H1 (cell line): Measurements from ENCODE around the gene SUSD6. TPM values are rescaled to one million over a fixed set of nuclear protein-coding genes. Genes with fewer than 3 reads are reported as not detected.
A peak's percentile ranks its signal among the peaks of the same experiment; 100 is the strongest.

Source experiments
- CTCF ChIA-PET: fragments of 300-600 bp; sonication (Branson Sonifier 250); formaldehyde crosslinking; loops from one replicate; lab custom pipeline; 2021; ENCODE audit not compliant: partially characterized antibody; lab: Charles Lee
- POLR2A ChIA-PET: fragments of 300-600 bp; sonication (Branson Sonifier 250); formaldehyde crosslinking; loops from one replicate; lab custom pipeline; 2021; ENCODE audit warnings: inconsistent platforms; ENCODE audit not compliant: partially characterized antibody; lab: Charles Lee
- DNase-seq, 2 experiments: peaks; one replicate each; pipeline versions ENCODE4 v3.0.0 to v3.0.0-alpha.2; 2010 to 2022; ENCODE audit warnings: low spot score in 2 of 2, low read depth in 1 of 2, mixed read lengths in 1 of 2
- FAIRE-seq: peaks from 2 replicates; lab custom pipeline; 2011; peaks lifted over from hg19 to GRCh38; lab: Jason Lieb, UNC
- H2AFZ ChIP-seq: 2 replicates; pipeline ENCODE4 v1.8.1; 2012; ENCODE audit warnings: low read length, inconsistent platforms
- H2AK5ac ChIP-seq: 2 replicates; pipeline ENCODE4 v1.6.1; 2013; ENCODE audit warnings: low read depth, low read length
- H2BK120ac ChIP-seq: replicated peaks from 2 replicates; pipeline ENCODE3; 2013; ENCODE audit warnings: low read depth, low read length, inconsistent platforms
- H2BK12ac ChIP-seq: 2 replicates; pipeline ENCODE4 v1.6.1; 2013; ENCODE audit warnings: low read depth, low read length
- H2BK15ac ChIP-seq: 2 replicates; pipeline ENCODE4 v1.6.1; 2013; ENCODE audit warnings: low read length
- H2BK20ac ChIP-seq: 2 replicates; pipeline ENCODE4 v1.6.1; 2013; ENCODE audit warnings: low read length
- H2BK5ac ChIP-seq: 2 replicates; pipeline ENCODE4 v1.6.1; 2013; ENCODE audit warnings: low read depth, low read length
- H3K14ac ChIP-seq: 2 replicates; pipeline ENCODE4 v1.6.1; 2013; ENCODE audit warnings: inconsistent platforms; ENCODE audit not compliant: insufficient read length
- H3K18ac ChIP-seq: 2 replicates; pipeline ENCODE4 v1.6.1; 2013; ENCODE audit warnings: low read length; ENCODE audit errors: extremely low read depth
- H3K23ac ChIP-seq: 2 replicates; pipeline ENCODE4 v1.6.1; 2013; ENCODE audit warnings: inconsistent platforms; ENCODE audit not compliant: insufficient read length
- H3K23me2 ChIP-seq: 2 replicates; pipeline ENCODE4 v1.6.1; 2013; ENCODE audit warnings: low read depth, low read length
- H3K27ac ChIP-seq: 2 replicates; pipeline ENCODE4 v1.6.1; 2011; ENCODE audit warnings: low read depth, low read length, inconsistent platforms
- H3K27me3 ChIP-seq, 4 experiments: replicated peaks in 1 of 4; 1 replicate in 1 of 4; 2 replicates in 3 of 4; pipeline versions ENCODE4 v1.6.1 to v1.8.1; 2011 to 2013; ENCODE audit warnings: low read length in 3 of 4, mild to moderate bottlenecking in 3 of 4, inconsistent platforms in 2 of 4, mixed read lengths in 2 of 4, moderate library complexity in 1 of 4; ENCODE audit not compliant: control insufficient read depth in 3 of 4, insufficient read depth in 3 of 4; ENCODE audit errors: extremely low read depth in 1 of 4
- H3K36me3 ChIP-seq, 4 experiments: 2 replicates each; pipeline versions ENCODE4 v1.6.1 to v1.8.1; 2011 to 2013; ENCODE audit warnings: mild to moderate bottlenecking in 4 of 4, low read length in 3 of 4, moderate library complexity in 2 of 4, control low read depth in 1 of 4, inconsistent platforms in 1 of 4; ENCODE audit not compliant: insufficient read depth in 4 of 4, control insufficient read depth in 2 of 4
- H3K4ac ChIP-seq: replicated peaks from 2 replicates; pipeline ENCODE3; 2013; ENCODE audit warnings: low read length, low read depth, mixed read lengths, inconsistent platforms; ENCODE audit not compliant: insufficient read length
- H3K4me1 ChIP-seq, 4 experiments: replicated peaks in 1 of 4; 1 replicate in 1 of 4; 2 replicates in 3 of 4; pipeline versions ENCODE4 v1.6.1 to v1.8.1; 2011 to 2013; ENCODE audit warnings: low read length in 3 of 4, inconsistent platforms in 2 of 4, mixed read lengths in 1 of 4; ENCODE audit not compliant: insufficient read depth in 4 of 4, control insufficient read depth in 3 of 4
- H3K4me2 ChIP-seq, 2 experiments: 2 replicates each; pipeline versions ENCODE4 v1.6.1 to v1.8.1; 2011 to 2013; ENCODE audit warnings: low read depth in 2 of 2, low read length in 2 of 2, control low read depth in 1 of 2, inconsistent platforms in 1 of 2, mild to moderate bottlenecking in 1 of 2; ENCODE audit not compliant: insufficient read depth in 1 of 2
- H3K4me3 ChIP-seq, 4 experiments: fragments of 200-600, 300-600 bp in 1 of 4; sonication (generic), shearing (Covaris generic), sonication (Bioruptor Twin) in 1 of 4; 2 replicates each; pipeline versions ENCODE4 v1.5.1 to v1.8.1; 2011 to 2016; ENCODE audit warnings: low read length in 4 of 4, low read depth in 3 of 4, control low read depth in 2 of 4, inconsistent platforms in 2 of 4, mild to moderate bottlenecking in 2 of 4, mixed read lengths in 1 of 4, moderate library complexity in 1 of 4; ENCODE audit not compliant: insufficient read depth in 2 of 4; ENCODE audit errors: extremely low read depth in 1 of 4
- H3K56ac ChIP-seq: replicated peaks from 2 replicates; pipeline ENCODE3; 2013; ENCODE audit warnings: low read depth, mild to moderate bottlenecking, mixed read lengths, low read length, inconsistent platforms; ENCODE audit not compliant: insufficient read length
- H3K79me1 ChIP-seq: 2 replicates; pipeline ENCODE4 v1.6.1; 2013; ENCODE audit warnings: low read depth, low read length, control low read depth
- H3K79me2 ChIP-seq, 2 experiments: 2 replicates each; pipeline versions ENCODE4 v1.6.1 to v1.8.1; 2012 to 2013; ENCODE audit warnings: low read length in 2 of 2, mild to moderate bottlenecking in 2 of 2, inconsistent platforms in 1 of 2; ENCODE audit not compliant: insufficient read depth in 2 of 2, control insufficient read depth in 1 of 2
- H3K9ac ChIP-seq, 4 experiments: replicated peaks in 1 of 4; 1 replicate in 1 of 4; 2 replicates in 3 of 4; pipeline versions ENCODE4 v1.6.1 to v1.8.1; 2011 to 2013; ENCODE audit warnings: low read depth in 3 of 4, low read length in 3 of 4, control low read depth in 2 of 4, mild to moderate bottlenecking in 2 of 4, moderate library complexity in 2 of 4, inconsistent platforms in 1 of 4; ENCODE audit errors: extremely low read depth in 1 of 4
- H3K9me3 ChIP-seq, 2 experiments: 2 replicates each; pipeline versions ENCODE4 v1.6.1 to v1.8.1; 2012 to 2013; ENCODE audit warnings: mild to moderate bottlenecking in 2 of 2, moderate library complexity in 2 of 2, control low read depth in 1 of 2, inconsistent platforms in 1 of 2, low read depth in 1 of 2, low read length in 1 of 2, mixed read lengths in 1 of 2; ENCODE audit not compliant: insufficient read depth in 2 of 2
- H4K20me1 ChIP-seq, 2 experiments: replicated peaks in 1 of 2; 2 replicates each; pipeline versions ENCODE3 to v1.8.1; 2011 to 2013; ENCODE audit warnings: inconsistent platforms in 2 of 2, low read length in 2 of 2, mild to moderate bottlenecking in 1 of 2; ENCODE audit not compliant: insufficient read depth in 2 of 2, control insufficient read depth in 1 of 2
- H4K5ac ChIP-seq: 2 replicates; pipeline ENCODE4 v1.6.1; 2013; ENCODE audit warnings: low read length, low read depth, mixed read lengths, inconsistent platforms; ENCODE audit not compliant: insufficient read length
- H4K8ac ChIP-seq: 2 replicates; pipeline ENCODE4 v1.8.0; 2013; ENCODE audit warnings: mild to moderate bottlenecking, moderate library complexity, low read length, inconsistent platforms; ENCODE audit not compliant: insufficient read depth; ENCODE audit errors: extremely low read depth
- H4K91ac ChIP-seq: replicated peaks from 2 replicates; pipeline ENCODE3; 2013; ENCODE audit warnings: low read length, mixed read lengths, inconsistent platforms; ENCODE audit not compliant: insufficient read length
- FOSL1 ChIP-seq: IDR thresholded peaks from 2 replicates; pipeline ENCODE4 v1.6.1; 2011; ENCODE audit warnings: mild to moderate bottlenecking, low read depth, low read length, moderate library complexity; ENCODE audit not compliant: insufficient read depth
- JUN ChIP-seq: IDR thresholded peaks from 2 replicates; pipeline ENCODE4 v1.6.1; 2011; ENCODE audit warnings: low read depth, mild to moderate bottlenecking, improper control_type of control experiment, low read length
- SAP30 ChIP-seq: fragments of 300-600 bp; sonication (generic); IDR thresholded peaks from 2 replicates; pipeline ENCODE4 v1.7.1; 2012; ENCODE audit warnings: low read length, moderate library complexity, mild to moderate bottlenecking, inconsistent platforms; ENCODE audit not compliant: insufficient read depth, insufficient replicate concordance
- WGBS, 2 experiments: shearing (Covaris generic) in 1 of 2; methylation state at CpG; one replicate each; pipeline versions ENCODE4 v1.1.6 to v1.1.7; 2013 to 2015; ENCODE audit warnings: low lambda C conversion rate in 2 of 2, mixed read lengths in 2 of 2, inconsistent platforms in 1 of 2, low coverage in 1 of 2, missing lambda C conversion rate in 1 of 2; ENCODE audit not compliant: insufficient replicate concordance in 2 of 2, insufficient coverage in 1 of 2, insufficient read length in 1 of 2; ENCODE audit errors: extremely low coverage in 1 of 2, missing lambda C conversion rate in 1 of 2; 5-methylcytosine and 5-hydroxymethylcytosine counted together
- polyA plus RNA-seq, 7 experiments: library from polyadenylated mRNA; depleted of rRNA in 3 of 7; stranded (reverse) in 5 of 7; unstranded in 2 of 7; fragments of >200 nt in 5 of 7; fragments of 200-250 nt in 2 of 7; gene quantifications; 1 replicate in 5 of 7; 2 replicates in 1 of 7; 4 replicates in 1 of 7; pipeline versions ENCODE4 v1.2.1 to v1.2.3, GENCODE V29; 2011 to 2013; ENCODE audit warnings: missing spikeins in 2 of 7, mixed read lengths in 2 of 7
- total RNA-seq: library from RNA; stranded (reverse); fragmentation: NEBNext Ultra II Directional; extraction: Animal tissue kit (Norgen Biotek cat#: 25700); gene quantifications from 2 replicates; pipeline ENCODE4 v1.2.1, GENCODE V29; 2021
- TF ChIP-seq, protein P1 (sequence below): IDR thresholded peaks from 2 replicates; pipeline ENCODE4 v1.6.1; 2012; ENCODE audit warnings: inconsistent platforms

SUSD6 gene
- total and polyA plus RNA-seq, 2 of the 8 experiments (the other 6 are each of a cell fraction or from before 2014, with no cell fraction given), result 3.0 to 3.8 TPM

DNA sequence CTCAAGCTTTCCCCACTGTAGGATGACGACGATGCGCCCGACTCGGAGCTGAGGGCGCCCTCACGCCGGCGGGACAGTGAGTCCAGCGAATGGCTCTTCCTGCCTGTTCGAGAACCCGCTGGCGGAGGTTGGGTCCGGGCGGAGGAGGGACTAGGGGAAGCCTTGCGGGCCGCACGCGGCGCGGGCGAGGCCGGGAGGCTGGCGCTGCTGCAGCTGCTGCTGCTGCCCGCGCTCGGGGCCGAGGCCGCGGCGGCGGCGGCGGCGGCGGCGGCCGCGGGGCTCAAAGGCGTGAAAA is 38.6 kb upstream of the SUSD6 start:
- Histone ChIP-seq H3K27ac (no peak overlapping the region), H3K56ac (no peak overlapping the region), H2BK5ac (no peak overlapping the region), H3K36me3 (peaks cover 0 to 26% (median 4%) of the 10 kb centered on the region in 4 experiments; a peak in 3 of 8 replicates), H2BK120ac (no peak overlapping the region), H3K23ac (no peak overlapping the region), H3K9ac (no peak overlapping the region), H3K14ac (no peak overlapping the region), H3K23me2 (peaks cover 10% of the 10 kb centered on the region; the same call in 1 of the 2 replicates), H3K4me2 (no peak overlapping the region), H3K79me2 (no peaks in the 10 kb centered on the region), H4K8ac (no peak overlapping the region), H3K18ac (no peak overlapping the region), H3K79me1 (no peaks in the 10 kb centered on the region), H4K91ac (no peak overlapping the region), H2AK5ac (no peak overlapping the region), H3K4me1 (peaks cover 0 to 9% (median 7%) of the 10 kb centered on the region in 4 experiments; a peak in 4 of 7 replicates), H2AFZ (no peak overlapping the region), H2BK20ac (no peak overlapping the region), H3K27me3 (peaks cover 24 to 48% (median 40%) of the 10 kb centered on the region in 4 experiments), H3K4me3 (no peak overlapping the region), H4K20me1 (no peaks in the 10 kb centered on the region), H3K4ac (no peak overlapping the region), H2BK12ac (no peak overlapping the region), H3K9me3 (peaks cover 0 to 23% of the 10 kb centered on the region in 2 experiments; a peak in 2 of 4 replicates), H4K5ac (no peak overlapping the region), H2BK15ac (no peak overlapping the region)
- CTCF ChIA-PET, result interaction anchor here (0.6 to 6.5 kb wide), 13 partner anchors 9 to 306 kb away, joined by 3 to 96 read pairs (median 5); no protein-coding TSS in a partner anchor
- POLR2A ChIA-PET, result interaction anchor here (0.7 to 1.8 kb wide), 4 partner anchors 25 to 194 kb away, joined by 3 to 12 read pairs (median 4); partner anchors contain the start of genes PLEKHD1 and SRSF5
- TF ChIP-seq, protein P1, sequence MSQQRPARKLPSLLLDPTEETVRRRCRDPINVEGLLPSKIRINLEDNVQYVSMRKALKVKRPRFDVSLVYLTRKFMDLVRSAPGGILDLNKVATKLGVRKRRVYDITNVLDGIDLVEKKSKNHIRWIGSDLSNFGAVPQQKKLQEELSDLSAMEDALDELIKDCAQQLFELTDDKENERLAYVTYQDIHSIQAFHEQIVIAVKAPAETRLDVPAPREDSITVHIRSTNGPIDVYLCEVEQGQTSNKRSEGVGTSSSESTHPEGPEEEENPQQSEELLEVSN, result no peak
- TF ChIP-seq JUN (no peak), FOSL1 (no peak), SAP30 (no peak)
- 87% methylated on average over 21 of the region's 40 CpGs; no CpG with 5 or more reads in 1 of the 2 experiments for WGBS, 2 experiments
- FAIRE-seq (no peak), DNase-seq (peak in 1 of 2 experiments; percentile 48)
